Renal cortex interstitium (tissue), 11 donors: ENCODE measurements around the gene LZTS3. TPM values are rescaled to one million over a fixed set of nuclear protein-coding genes. Genes with fewer than 3 reads are reported as not detected.
"Not testable (repeated sequence)": the region's sequence is repeated elsewhere in the genome, so short reads cannot be mapped to it uniquely, and the experiment has no call there.

Source experiments
- DNase-seq, 11 donors: peaks; one replicate each; pipeline ENCODE4 v3.0.0-alpha.2; 2013; ENCODE audit warnings: low read depth in 9 of 11, low spot score in 4 of 11; ENCODE audit errors: extremely low read depth in 1 of 11
- polyA plus RNA-seq, 3 donors: library from polyadenylated mRNA; unstranded; fragments of 120-200 nt; gene quantifications; one replicate each; pipeline ENCODE4 v1.2.1, GENCODE V29; 2013; ENCODE audit not compliant: insufficient read length in 3 of 3

LZTS3 gene
- polyA plus RNA-seq, 3 donors: 12.0 to 21.5 (median 16.0) TPM

DNA sequence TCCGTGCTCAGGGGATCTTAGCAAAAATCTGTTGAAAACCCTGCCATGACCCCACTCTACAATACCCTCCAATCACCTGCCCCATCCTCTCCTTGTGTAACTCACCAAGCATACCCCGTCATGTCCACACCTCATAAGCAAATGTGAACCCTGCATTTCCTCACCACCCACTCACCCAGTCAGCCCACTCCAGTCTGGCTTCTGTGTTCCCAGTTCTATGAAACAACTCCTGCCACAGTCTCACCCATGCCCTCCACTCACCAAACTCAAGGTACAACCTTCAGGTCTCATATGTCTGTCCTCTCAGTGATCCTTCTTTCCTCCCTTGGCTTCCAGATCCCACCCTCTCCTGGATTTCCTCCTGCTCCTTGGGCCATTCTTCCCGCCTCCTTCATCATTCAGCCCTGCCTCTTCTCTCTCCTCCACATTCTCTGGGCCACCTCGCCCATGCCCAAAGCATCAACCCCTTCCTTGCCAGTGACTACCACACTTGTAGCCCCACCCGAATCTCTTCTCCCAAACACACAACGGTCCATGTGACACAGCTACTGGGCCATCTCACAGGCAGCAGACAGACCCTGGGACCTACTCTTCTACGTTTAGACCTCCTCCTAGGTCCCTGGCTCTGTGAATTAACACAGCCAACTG, 22.4 kb upstream of the LZTS3 start:
- DNase-seq: no peak

GRCh38 chr20:3194617-3195280, 21.4 kb upstream of the LZTS3 start:
- no peak for DNase-seq

- no peak for DNase-seq
Observed at GRCh38 chr20:3193806-3194616, 20.7 kb upstream of the LZTS3 start.

DNA sequence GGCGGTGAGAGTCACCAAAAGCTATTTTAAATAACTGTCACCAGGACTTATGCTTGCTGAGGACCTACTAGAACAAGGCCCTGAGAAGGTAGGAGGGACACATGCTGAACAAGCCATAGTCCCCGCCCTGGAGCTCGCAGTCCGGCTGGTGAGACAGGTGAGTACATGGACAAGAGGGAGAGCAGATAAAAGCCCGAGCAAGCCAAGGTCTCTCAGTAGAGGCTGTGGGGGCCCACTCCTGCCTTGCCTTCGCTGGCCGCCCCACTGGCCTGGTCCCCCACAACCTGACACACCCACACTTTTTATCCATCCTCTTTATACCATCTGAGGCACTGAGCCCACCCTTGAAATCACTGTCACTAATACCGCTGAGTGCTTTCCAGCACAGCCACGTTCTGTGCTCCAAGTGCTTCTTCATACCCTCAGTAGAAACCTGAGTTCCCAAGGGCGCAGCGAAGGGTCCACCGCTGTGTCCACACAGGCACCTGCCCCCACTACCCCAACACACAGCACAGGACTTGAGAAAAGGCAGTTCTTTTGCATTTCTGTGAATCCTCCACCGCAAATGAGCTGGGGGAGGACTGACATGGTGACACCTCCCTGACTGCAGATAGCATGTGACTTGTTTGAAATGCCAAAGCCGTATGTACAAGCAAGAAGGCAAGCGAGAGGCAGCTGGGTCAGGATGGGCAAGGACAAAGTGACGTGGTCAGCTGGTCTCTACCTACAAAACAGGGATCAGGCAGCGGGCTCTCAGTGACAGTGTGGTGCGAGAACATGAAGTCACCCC, 19.1 kb upstream of the LZTS3 start:
- DNase-seq: no peak

DNA sequence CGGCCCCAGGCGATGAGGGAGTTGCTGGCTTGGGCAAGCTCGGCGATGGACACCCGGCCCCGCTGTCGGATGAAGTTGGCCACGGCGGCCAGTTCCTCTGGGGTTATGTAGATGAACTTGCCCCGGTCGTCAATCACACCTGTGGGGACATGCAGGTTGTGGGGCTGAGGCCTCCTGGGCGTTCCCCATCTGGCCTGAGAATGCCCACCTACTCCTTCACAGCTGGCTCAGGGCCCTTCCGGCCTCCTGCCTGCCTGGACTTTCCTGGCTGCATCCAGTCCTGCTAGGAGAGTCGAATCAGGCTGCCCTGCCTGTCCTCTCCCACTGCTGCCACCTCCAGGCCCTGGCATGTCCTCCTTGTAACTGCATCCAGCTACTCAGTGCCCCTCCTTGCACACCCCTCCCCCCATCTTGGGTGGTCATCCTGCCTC, 17.3 kb upstream of the LZTS3 start:
- no peak for DNase-seq

- DNase-seq: no peak
Observed at GRCh38 chr20:3189561-3190131, 16.3 kb upstream of the LZTS3 start.

GRCh38 chr20:3188823-3189413, 15.6 kb upstream of the LZTS3 start:
- no peak for DNase-seq

- not testable (repeated sequence) for DNase-seq
Observed at GRCh38 chr20:3187861-3188260, 14.5 kb upstream of the LZTS3 start.

- DNase-seq: no peak
Observed at GRCh38 chr20:3183896-3184612, 10.7 kb upstream of the LZTS3 start.

DNA sequence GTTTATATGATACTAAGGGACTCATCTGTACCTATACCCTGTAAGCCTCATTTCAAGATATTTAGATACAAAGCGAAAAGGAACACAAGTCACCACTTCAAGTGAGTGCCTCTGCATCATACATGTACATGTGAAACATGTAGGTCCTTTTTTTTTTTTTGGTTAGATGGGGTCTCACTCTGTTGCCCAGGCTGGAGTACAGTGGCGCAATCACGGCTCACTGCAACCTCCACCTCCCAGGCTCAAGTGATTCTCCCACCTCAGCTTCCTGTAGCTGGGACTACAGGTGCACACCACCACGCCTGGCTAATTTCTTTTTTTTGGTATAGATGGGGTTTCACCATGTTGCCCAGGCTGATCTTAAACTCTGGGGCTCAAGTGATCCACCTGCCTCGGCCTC, 9.1 kb upstream of the LZTS3 start:
- DNase-seq: not testable (repeated sequence)

GRCh38 chr20:3181270-3181669, 7.9 kb upstream of the LZTS3 start:
- no peak for DNase-seq

DNA sequence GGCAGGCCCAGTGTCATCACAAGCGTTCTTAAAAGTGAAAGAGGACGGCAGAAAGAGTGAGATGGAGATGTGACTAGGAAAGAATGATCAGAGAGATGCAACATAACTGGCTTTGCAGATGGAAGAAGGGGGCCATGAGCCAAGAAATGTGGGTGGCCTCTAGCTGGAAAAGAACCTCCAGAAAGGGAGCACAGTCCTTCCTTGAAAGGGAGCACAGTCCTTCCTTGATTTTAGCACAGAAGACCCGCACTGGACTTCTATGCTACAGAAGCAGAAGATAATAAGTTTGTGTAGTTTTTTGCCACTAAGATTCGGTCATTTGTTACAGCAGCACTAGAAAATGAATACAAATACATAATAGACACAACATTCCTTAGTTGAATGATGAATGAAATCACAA, 7.0 kb upstream of the LZTS3 start:
- no peak for DNase-seq

GRCh38 chr20:3177746-3178485, 4.6 kb upstream of the LZTS3 start:
- DNase-seq: no peak

DNA sequence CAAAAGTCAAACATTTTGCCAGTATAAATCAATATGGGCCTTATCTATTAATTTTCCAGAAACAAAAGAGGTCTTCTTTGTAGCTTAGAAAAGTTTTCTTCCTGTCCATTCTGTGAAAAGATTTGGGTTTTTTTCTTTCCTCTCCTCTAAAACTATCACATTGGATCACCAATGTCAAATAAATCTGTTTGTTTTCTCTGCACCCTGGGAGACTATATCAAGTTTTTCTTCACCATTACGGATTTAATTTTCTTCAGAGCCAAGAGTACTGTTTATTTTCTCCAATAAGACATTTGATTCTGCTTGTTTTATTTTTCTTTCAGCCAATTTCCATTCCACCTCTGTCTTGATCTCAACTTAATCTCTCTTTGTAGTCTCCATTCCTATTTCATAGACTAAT, 1.9 kb upstream of the LZTS3 start:
- no peak for DNase-seq

- DNase-seq: no peak
Observed at GRCh38 chr20:3174442-3175261, 1.3 kb upstream of the LZTS3 start.

GRCh38 chr20:3173610-3174441, 477 bp upstream of the LZTS3 start:
- peak in 8 of 11 donors; percentile 78 to 90 (median 86) for DNase-seq
